ENCODE results near the gene ASB3.

ASB3 gene

DNA sequence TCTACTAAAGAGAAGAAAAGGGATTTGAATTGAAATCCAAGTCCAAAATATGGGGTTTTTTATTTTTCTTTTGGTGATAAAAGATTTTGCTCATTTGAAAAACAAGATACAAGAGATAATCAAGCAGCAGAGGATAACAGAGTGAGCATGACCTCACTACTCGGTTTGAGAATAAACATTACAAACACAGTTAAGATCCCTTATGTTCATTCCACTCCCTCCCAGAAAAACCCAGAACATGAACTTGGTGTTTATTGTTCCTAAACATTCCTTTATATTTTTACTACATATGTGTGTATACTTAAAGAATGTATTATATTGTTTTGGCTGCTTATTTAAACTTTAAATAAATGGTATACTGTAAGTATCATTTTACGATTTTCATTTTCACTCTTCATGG lies 165.8 kb downstream of the ASB3 start:
- TF ChIP-seq CTCF (IDR thresholded peaks at IDR 0.05; ENCODE audit: insufficient read depth, low read length, missing control alignments) = no peak
- H3K4me3 ChIP-seq (ENCODE audit: low read depth, low read length) = no peak overlapping the region
- DNase-seq (ENCODE audit: low read depth, low spot score) = no peak
- ChIA-PET CTCF (no interaction called here), POLR2A (no interaction called here)

All from AG04449 (cell line).